Liver (tissue), 9 donors: Measurements from ENCODE around the gene TDP2. TPM values are rescaled to one million over a fixed set of nuclear protein-coding genes. Genes with fewer than 3 reads are reported as not detected.
A peak's percentile ranks its signal among the peaks of the same experiment; 100 is the strongest.

ENCODE experiments used
- DNase-seq: peaks from one replicate; pipeline ENCODE4 v3.0.0-alpha.2; 2017; ENCODE audit warnings: low spot score
- H3K27ac ChIP-seq, 2 donors: one replicate each; pipeline ENCODE4 v1.7.0; 2013; ENCODE audit warnings: inconsistent platforms in 2 of 2, low read length in 2 of 2, control low read depth in 1 of 2, low read depth in 1 of 2, mild to moderate bottlenecking in 1 of 2
- H3K27me3 ChIP-seq, 4 donors: one replicate each; pipeline versions ENCODE4 v1.6.1 to v1.7.0; 2013; ENCODE audit warnings: low read length in 3 of 4, inconsistent platforms in 1 of 4, mild to moderate bottlenecking in 1 of 4, moderate library complexity in 1 of 4; ENCODE audit not compliant: control insufficient read depth in 4 of 4, insufficient read depth in 4 of 4
- H3K36me3 ChIP-seq, 4 donors: one replicate each; pipeline versions ENCODE4 v1.6.1 to v1.7.0; 2013; ENCODE audit warnings: low read length in 3 of 4, mild to moderate bottlenecking in 3 of 4, low read depth in 1 of 4, moderate library complexity in 1 of 4; ENCODE audit not compliant: control insufficient read depth in 4 of 4, insufficient read depth in 3 of 4
- H3K4me1 ChIP-seq, 4 donors: one replicate each; pipeline versions ENCODE4 v1.6.1 to v1.7.0; 2013; ENCODE audit warnings: low read length in 3 of 4, mild to moderate bottlenecking in 3 of 4, moderate library complexity in 1 of 4; ENCODE audit not compliant: control insufficient read depth in 4 of 4, insufficient read depth in 4 of 4
- H3K4me3 ChIP-seq, 3 donors: one replicate each; pipeline versions ENCODE4 v1.6.1 to v1.7.0; 2013; ENCODE audit warnings: low read length in 3 of 3, control low read depth in 1 of 3, low read depth in 1 of 3, mild to moderate bottlenecking in 1 of 3
- H3K9ac ChIP-seq, 2 donors: one replicate each; pipeline ENCODE4 v1.7.0; 2013; ENCODE audit warnings: low read length in 2 of 2, mild to moderate bottlenecking in 2 of 2, moderate library complexity in 2 of 2, control low read depth in 1 of 2, low read depth in 1 of 2
- H3K9me3 ChIP-seq, 4 donors: one replicate each; pipeline versions ENCODE4 v1.6.1 to v1.7.0; 2013; ENCODE audit warnings: low read length in 3 of 4; ENCODE audit not compliant: control insufficient read depth in 4 of 4
- ATF3 ChIP-seq: IDR thresholded peaks from 2 replicates; pipeline ENCODE4 v1.6.1; 2016; ENCODE audit warnings: antibody characterized with exemption
- CTCF ChIP-seq: fragments of 150-350 bp; IDR thresholded peaks from 2 replicates; pipeline ENCODE4 v1.5.1; 2017; ENCODE audit warnings: improper control_type of control experiment, low read depth, low read length; ENCODE audit not compliant: missing input control
- FOXA2 ChIP-seq: IDR thresholded peaks from 2 replicates; pipeline ENCODE4 v1.6.1; 2016; ENCODE audit warnings: antibody characterized with exemption
- GABPA ChIP-seq, 2 donors: IDR thresholded peaks in 1 of 2; conservative IDR thresholded peaks in 1 of 2; 2 replicates each; pipeline ENCODE4 v1.6.1; 2016; ENCODE audit warnings: antibody characterized with exemption in 2 of 2, mild to moderate bottlenecking in 1 of 2, moderate library complexity in 1 of 2
- HNF4A ChIP-seq, 2 donors: conservative IDR thresholded peaks; 2 replicates each; pipeline ENCODE4 v1.6.1; 2016; ENCODE audit warnings: antibody characterized with exemption in 2 of 2, mild to moderate bottlenecking in 2 of 2
- HNF4G ChIP-seq: IDR thresholded peaks from 2 replicates; pipeline ENCODE4 v1.6.1; 2016; ENCODE audit warnings: antibody characterized with exemption
- JUND ChIP-seq, 2 donors: IDR thresholded peaks; 2 replicates each; pipeline ENCODE4 v1.6.1; 2016; ENCODE audit warnings: antibody characterized with exemption in 2 of 2
- MAX ChIP-seq: IDR thresholded peaks from 2 replicates; pipeline ENCODE4 v1.6.1; 2016; ENCODE audit warnings: antibody characterized with exemption
- NR2F2 ChIP-seq: IDR thresholded peaks from 2 replicates; pipeline ENCODE4 v1.6.1; 2016; ENCODE audit warnings: antibody characterized with exemption
- REST ChIP-seq: IDR thresholded peaks from 2 replicates; pipeline ENCODE4 v1.6.1; 2016; ENCODE audit warnings: antibody characterized with exemption, mild to moderate bottlenecking
- RXRA ChIP-seq, 2 donors: IDR thresholded peaks; 2 replicates each; pipeline ENCODE4 v1.6.1; 2017 to 2018; ENCODE audit warnings: antibody characterized with exemption in 2 of 2, mild to moderate bottlenecking in 1 of 2
- TAF1 ChIP-seq: conservative IDR thresholded peaks from 2 replicates; pipeline ENCODE4 v1.6.1; 2016; ENCODE audit warnings: antibody characterized with exemption, mild to moderate bottlenecking
- YY1 ChIP-seq: IDR thresholded peaks from 2 replicates; pipeline ENCODE4 v1.6.1; 2016; ENCODE audit warnings: antibody characterized with exemption, mild to moderate bottlenecking
- WGBS: extraction: QIAGEN DNeasy Blood & Tissue Kit; methylation state at CpG from one replicate; pipeline ENCODE4 v1.1.7; 2013; 5-methylcytosine and 5-hydroxymethylcytosine counted together
- polyA plus RNA-seq, 2 donors: library from polyadenylated mRNA; stranded (reverse) in 1 of 2; unstranded in 1 of 2; fragments of 200-250 nt in 1 of 2; fragments of >200 nt in 1 of 2; fragmentation: Nextera tagmentation in 1 of 2; extraction: Ambion mirVana in 1 of 2; gene quantifications; one replicate each; pipeline versions ENCODE4 v1.2.1 to v1.2.3, GENCODE V29; 2013 to 2015
- total RNA-seq, 2 donors: library from RNA; depleted of rRNA; stranded (reverse); fragments of >200 nt; gene quantifications; one replicate each; pipeline ENCODE4 v1.2.3, GENCODE V29; 2014
- donor health status: healthy.
- donor health status: healthy.
- donor health status: healthy.
- donor health status: healthy.
- donor health status: healthy.

The TDP2 gene
- total and polyA plus RNA-seq, 4 donors, result 16.5 to 24.3 (median 18.5) TPM

DNA sequence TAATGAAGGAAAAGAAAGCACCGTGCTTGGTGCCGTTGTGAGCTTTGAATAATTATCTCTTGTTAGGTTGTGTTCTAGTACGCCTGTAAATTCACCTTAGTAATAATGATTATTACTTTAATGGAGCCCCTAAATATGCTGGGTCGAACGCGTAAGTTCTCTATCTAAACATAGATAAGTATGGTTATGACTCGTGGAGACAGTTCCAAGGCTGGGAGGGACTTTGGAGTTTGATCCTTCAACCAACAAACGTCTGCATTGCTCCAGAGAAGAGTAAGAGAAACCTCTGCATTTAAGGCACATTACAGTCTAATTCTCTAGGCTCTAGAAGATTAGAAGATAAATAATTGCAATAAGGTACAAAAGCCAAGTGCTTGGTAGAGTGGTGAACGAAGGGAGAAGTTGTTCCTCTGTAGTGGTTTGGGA is 692 bp upstream of the TDP2 start (continued):
- TF ChIP-seq YY1 (no peak), ATF3 (no peak), HNF4G (peak; percentile 51), RXRA (IDR thresholded peaks at IDR 0.05) (no peak)

DNA sequence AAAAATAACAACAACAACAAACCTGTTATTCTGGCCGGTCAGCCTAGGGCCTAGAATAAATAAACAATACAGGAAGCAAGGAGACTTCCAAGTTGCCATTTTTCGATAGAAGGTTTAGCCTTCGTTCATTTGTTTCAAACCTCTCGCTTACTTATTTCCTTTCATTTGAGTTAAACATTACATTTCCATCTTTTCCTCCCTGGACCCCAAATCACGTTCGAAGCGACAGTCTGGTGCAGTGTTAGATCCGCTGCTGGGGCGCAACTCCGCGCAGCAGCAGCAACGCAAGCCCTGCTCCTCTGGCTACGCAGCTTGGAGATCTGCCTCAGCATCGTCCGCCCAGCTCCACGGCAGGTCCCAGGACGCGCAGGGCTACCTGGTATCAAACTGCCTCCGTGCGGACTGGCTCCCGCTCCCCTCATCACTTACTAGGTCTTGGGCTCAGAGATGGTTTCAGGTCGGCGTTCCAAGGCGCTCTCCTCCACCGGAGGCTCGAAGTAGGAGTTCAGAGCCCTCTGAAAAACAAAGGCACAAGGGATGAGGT is 530 bp downstream of the TDP2 start:
- under 1% methylated on average over 26 of the region's 26 CpGs for WGBS

More for the DNA sequence above, 530 bp downstream of the TDP2 start:
- no peaks in the 10 kb centered on the region for H3K9me3 ChIP-seq
- H3K9ac ChIP-seq, result peak overlapping the region; percentile 63 to 96
- H3K27me3 ChIP-seq, result no peaks in the 10 kb centered on the region
- TF ChIP-seq FOXA2 (no peak), NR2F2 (no peak), REST (no peak), GABPA (IDR thresholded peaks at IDR 0.05 in 1 of 2, conservative IDR thresholded peaks at IDR 0.05 in 1 of 2) (no peak), JUND (IDR thresholded peaks at IDR 0.05) (no peak), YY1 (no peak), CTCF (no peak), TAF1 (no peak), MAX (no peak), HNF4A (conservative IDR thresholded peaks at IDR 0.05) (no peak)
- H3K27ac ChIP-seq, result peak overlapping the region; percentile 79 to 91
- peaks cover 9 to 59% (median 40%) of the 10 kb centered on the region in 4 donors for H3K4me1 ChIP-seq
- peak overlapping the region; percentile 54 to 100 (median 98) for H3K4me3 ChIP-seq
- peaks cover 0 to 4% (median 1%) of the 10 kb centered on the region in 4 donors for H3K36me3 ChIP-seq
- peak; percentile 65 for DNase-seq
